MM.1S (cell line): ENCODE measurements around the gene KCNIP4.

Experiments
- DNase-seq: peaks from one replicate; pipeline ENCODE4 v3.0.0-alpha.2; 2015
- H2AFZ ChIP-seq: fragments of 300-600 bp; sonication (generic); 2 replicates; pipeline ENCODE4 v1.6.0; 2016; ENCODE audit warnings: antibody characterized with exemption, low read length
- H3F3A ChIP-seq: fragments of 300-600 bp; sonication (generic); 2 replicates; pipeline ENCODE4 v1.6.1; 2016; ENCODE audit warnings: mild to moderate bottlenecking, antibody characterized with exemption, low read length, moderate library complexity, mixed read lengths; ENCODE audit not compliant: insufficient read depth
- H3K27ac ChIP-seq: fragments of 300-600 bp; sonication (generic); 2 replicates; pipeline ENCODE4 v1.5.1; 2016; ENCODE audit warnings: mild to moderate bottlenecking, low read length
- H3K27me3 ChIP-seq: fragments of 300-600 bp; sonication (generic); replicated peaks from 2 replicates; pipeline ENCODE4 v1.6.0; 2016; ENCODE audit warnings: low read length; ENCODE audit not compliant: insufficient read depth
- H3K36me3 ChIP-seq: fragments of 300-600 bp; sonication (generic); replicated peaks from 2 replicates; pipeline ENCODE4 v1.6.1; 2016; ENCODE audit warnings: mild to moderate bottlenecking, low read length, mixed read lengths; ENCODE audit not compliant: insufficient read depth
- H3K4me1 ChIP-seq: fragments of 300-600 bp; sonication (generic); 2 replicates; pipeline ENCODE4 v1.6.1; 2016; ENCODE audit warnings: low read length, mixed read lengths
- H3K4me2 ChIP-seq: fragments of 300-600 bp; sonication (generic); 2 replicates; pipeline ENCODE4 v1.6.0; 2016; ENCODE audit warnings: low read depth, low read length
- H3K4me3 ChIP-seq: fragments of 300-600 bp; sonication (generic); 2 replicates; pipeline ENCODE4 v1.5.1; 2016; ENCODE audit warnings: low read length, mixed read lengths
- H3K79me2 ChIP-seq: fragments of 300-600 bp; sonication (generic); 2 replicates; pipeline ENCODE4 v1.6.1; 2016; ENCODE audit warnings: mixed run types, low read length, mixed read lengths
- H3K9ac ChIP-seq: fragments of 300-600 bp; sonication (generic); 2 replicates; pipeline ENCODE4 v1.6.1; 2016; ENCODE audit warnings: low read length, mixed read lengths
- H3K9me2 ChIP-seq: fragments of 300-600 bp; sonication (generic); replicated peaks from 2 replicates; pipeline ENCODE4 v1.6.1; 2016; ENCODE audit warnings: mild to moderate bottlenecking, low read length, mixed read lengths; ENCODE audit not compliant: insufficient read depth
- H3K9me3 ChIP-seq: fragments of 300-600 bp; sonication (generic); replicated peaks from 2 replicates; pipeline ENCODE4 v1.6.1; 2016; ENCODE audit warnings: mild to moderate bottlenecking, low read length, mixed read lengths; ENCODE audit not compliant: insufficient read depth
- H4K20me1 ChIP-seq: fragments of 300-600 bp; sonication (generic); 2 replicates; pipeline ENCODE4 v1.6.1; 2016; ENCODE audit warnings: mild to moderate bottlenecking, low read length, moderate library complexity, mixed read lengths; ENCODE audit not compliant: insufficient read depth
- CTCF ChIP-seq: fragments of 300-600 bp; sonication (generic); IDR thresholded peaks from 2 replicates; pipeline ENCODE4 v1.5.1; 2016; ENCODE audit warnings: antibody characterized with exemption, low read length, mixed read lengths
- EZH2 ChIP-seq: fragments of 300-600 bp; sonication (generic); optimal IDR thresholded peaks from 2 replicates; pipeline ENCODE3; 2017; ENCODE audit warnings: low read depth, mild to moderate bottlenecking, antibody characterized with exemption, low read length, mixed read lengths
- EZH2phosphoT487 ChIP-seq: fragments of 300-600 bp; sonication (generic); IDR thresholded peaks from 2 replicates; pipeline ENCODE4 v1.6.1; 2018; ENCODE audit warnings: antibody characterized with exemption, low read length

The KCNIP4 gene

GRCh38 chr4:21452931-21453330 is 495.6 kb downstream of the KCNIP4 start:
- H2AFZ ChIP-seq: no peak overlapping the region
- H3K79me2 ChIP-seq: no peaks in the 10 kb centered on the region
- no peaks in the 10 kb centered on the region for H4K20me1 ChIP-seq
- DNase-seq: no peak
- H3F3A ChIP-seq: no peaks in the 10 kb centered on the region
- no peaks in the 10 kb centered on the region for H3K36me3 ChIP-seq
- no peak overlapping the region for H3K9ac ChIP-seq
- no peak overlapping the region for H3K4me2 ChIP-seq
- H3K27ac ChIP-seq: no peak overlapping the region
- H3K4me1 ChIP-seq: no peaks in the 10 kb centered on the region
- H3K9me2 ChIP-seq: no peaks in the 10 kb centered on the region
- no peaks in the 10 kb centered on the region for H3K9me3 ChIP-seq
- H3K4me3 ChIP-seq: no peak overlapping the region
- TF ChIP-seq EZH2 (no peak), EZH2phosphoT487 (no peak), CTCF (no peak)
- no peaks in the 10 kb centered on the region for H3K27me3 ChIP-seq

GRCh38 chr4:21451032-21451431 is 497.5 kb downstream of the KCNIP4 start:
- Histone ChIP-seq H3K9me3 (no peaks in the 10 kb centered on the region), H3K36me3 (no peaks in the 10 kb centered on the region), H4K20me1 (no peaks in the 10 kb centered on the region), H3K27me3 (no peaks in the 10 kb centered on the region), H3K9me2 (no peaks in the 10 kb centered on the region), H2AFZ (no peak overlapping the region), H3K4me1 (no peaks in the 10 kb centered on the region), H3K4me3 (no peak overlapping the region), H3K9ac (no peak overlapping the region), H3K27ac (no peak overlapping the region), H3F3A (no peaks in the 10 kb centered on the region), H3K79me2 (no peaks in the 10 kb centered on the region), H3K4me2 (no peak overlapping the region)
- TF ChIP-seq EZH2phosphoT487 (no peak), EZH2 (no peak), CTCF (no peak)
- DNase-seq: no peak

GRCh38 chr4:21450331-21450730 is 498.2 kb downstream of the KCNIP4 start:
- Histone ChIP-seq H4K20me1 (no peaks in the 10 kb centered on the region), H3K9ac (no peak overlapping the region), H3K9me2 (no peaks in the 10 kb centered on the region), H3F3A (no peaks in the 10 kb centered on the region), H3K27me3 (no peaks in the 10 kb centered on the region), H3K4me1 (no peaks in the 10 kb centered on the region), H3K4me3 (no peak overlapping the region), H3K79me2 (no peaks in the 10 kb centered on the region), H3K4me2 (no peak overlapping the region), H3K27ac (no peak overlapping the region), H2AFZ (no peak overlapping the region), H3K36me3 (no peaks in the 10 kb centered on the region), H3K9me3 (no peaks in the 10 kb centered on the region)
- TF ChIP-seq CTCF (no peak), EZH2phosphoT487 (no peak), EZH2 (no peak)
- DNase-seq: no peak
